Nephron (organoid): Measurements from ENCODE around the gene TRIO.
A peak's percentile ranks its signal among the peaks of the same experiment; 100 is the strongest.

Experiments
- H3K27ac Mint-ChIP-seq, 3 experiments: 2 replicates each; pipeline ENCODE4 v1.8.0; 2020; ENCODE audit warnings: mixed read lengths in 3 of 3, mild to moderate bottlenecking in 2 of 3, moderate library complexity in 1 of 3
- H3K27me3 Mint-ChIP-seq: 2 replicates; pipeline ENCODE4 v1.8.0; 2021; ENCODE audit warnings: low read depth, mild to moderate bottlenecking, moderate library complexity, mixed read lengths
- H3K36me3 Mint-ChIP-seq: 2 replicates; pipeline ENCODE4 v1.8.0; 2020; ENCODE audit warnings: low read depth, mixed read lengths
- H3K4me1 Mint-ChIP-seq: 2 replicates; pipeline ENCODE4 v1.8.0; 2020; ENCODE audit warnings: mixed read lengths
- H3K4me3 Mint-ChIP-seq, 3 experiments: 2 replicates each; pipeline ENCODE4 v1.8.0; 2020; ENCODE audit warnings: mild to moderate bottlenecking in 3 of 3, mixed read lengths in 3 of 3, moderate library complexity in 2 of 3
- H3K9me3 Mint-ChIP-seq: 2 replicates; pipeline ENCODE4 v1.8.0; 2020; ENCODE audit warnings: mixed read lengths
- CTCF ChIP-seq, 3 experiments: fragments of 200-600 bp; sonication (generic); IDR thresholded peaks; one replicate each; pipeline ENCODE4 v1.5.0; 2021; ENCODE audit warnings: antibody characterized with exemption in 3 of 3; ENCODE audit not compliant: unreplicated experiment in 3 of 3

Gene TRIO

GRCh38 chr5:14247054-14247386, 103.9 kb downstream of the TRIO start:
- no peak for TF ChIP-seq CTCF (IDR thresholded peaks at IDR 0.05; ENCODE audit: unreplicated experiment in 3 of 3)
- Mint-ChIP-seq H3K9me3 (no peaks in the 10 kb centered on the region), H3K27me3 (no peaks in the 10 kb centered on the region)

GRCh38 chr5:14249258-14250082, 106.3 kb downstream of the TRIO start:
- H3K4me3 Mint-ChIP-seq: no peak overlapping the region
- H3K36me3 Mint-ChIP-seq: peaks cover 4% of the 10 kb centered on the region
- no peaks in the 10 kb centered on the region for H3K9me3 Mint-ChIP-seq
- H3K27ac Mint-ChIP-seq: peak overlapping the region; percentile 34 to 76 (median 71)
- peaks cover 67% of the 10 kb centered on the region for H3K4me1 Mint-ChIP-seq
- no peak for TF ChIP-seq CTCF (IDR thresholded peaks at IDR 0.05; ENCODE audit: unreplicated experiment in 3 of 3)
- no peaks in the 10 kb centered on the region for H3K27me3 Mint-ChIP-seq

More at GRCh38 chr5:14247054-14247386, 103.9 kb downstream of the TRIO start:
- Mint-ChIP-seq H3K4me1 (peaks cover 82% of the 10 kb centered on the region), H3K4me3 (no peak overlapping the region), H3K27ac (peak overlapping the region in 2 of 3 experiments; percentile 31 to 43), H3K36me3 (no peaks in the 10 kb centered on the region)

GRCh38 chr5:14250084-14250695, 107.0 kb downstream of the TRIO start:
- Mint-ChIP-seq H3K4me1 (peaks cover 60% of the 10 kb centered on the region), H3K27ac (peak overlapping the region; percentile 34 to 76 (median 71)), H3K4me3 (no peak overlapping the region), H3K9me3 (no peaks in the 10 kb centered on the region), H3K27me3 (no peaks in the 10 kb centered on the region), H3K36me3 (peaks cover 8% of the 10 kb centered on the region)
- TF ChIP-seq CTCF (IDR thresholded peaks at IDR 0.05; ENCODE audit: unreplicated experiment in 3 of 3): no peak

- Mint-ChIP-seq H3K4me1 (peaks cover 55% of the 10 kb centered on the region), H3K36me3 (peaks cover 12% of the 10 kb centered on the region), H3K9me3 (no peaks in the 10 kb centered on the region), H3K27ac (peak overlapping the region; percentile 34 to 76 (median 71)), H3K27me3 (no peaks in the 10 kb centered on the region), H3K4me3 (no peak overlapping the region)
- no peak for TF ChIP-seq CTCF (IDR thresholded peaks at IDR 0.05; ENCODE audit: unreplicated experiment in 3 of 3)
Observed at GRCh38 chr5:14250748-14251701, 107.9 kb downstream of the TRIO start.

DNA sequence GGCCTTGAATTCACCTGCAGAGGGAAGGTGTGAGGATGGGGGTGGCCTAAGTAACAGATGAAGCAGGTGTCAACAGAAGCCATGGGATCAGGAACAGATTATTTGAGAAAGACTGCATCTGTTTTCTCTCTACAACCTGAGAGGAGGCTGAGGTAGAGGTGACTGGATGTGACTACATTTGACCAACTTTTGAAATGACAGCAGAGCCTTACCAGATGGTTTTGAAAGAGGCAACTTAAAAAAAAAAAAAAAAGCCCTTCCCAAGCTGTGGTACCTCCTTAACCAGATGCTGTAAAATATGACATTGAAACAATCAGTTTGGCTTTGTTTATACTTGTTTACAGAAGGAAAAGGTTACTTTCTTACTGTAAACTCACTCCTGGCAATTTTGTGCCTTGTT, 108.6 kb downstream of the TRIO start:
- no peaks in the 10 kb centered on the region for H3K27me3 Mint-ChIP-seq
- H3K27ac Mint-ChIP-seq: no peak overlapping the region
- H3K4me3 Mint-ChIP-seq: no peak overlapping the region
- peaks cover 14% of the 10 kb centered on the region for H3K36me3 Mint-ChIP-seq
- H3K9me3 Mint-ChIP-seq: no peaks in the 10 kb centered on the region
- TF ChIP-seq CTCF (IDR thresholded peaks at IDR 0.05; ENCODE audit: unreplicated experiment in 3 of 3): no peak
- peaks cover 52% of the 10 kb centered on the region for H3K4me1 Mint-ChIP-seq
